HT-29 (cell line): ENCODE data around the gene HERC4. TPM values are rescaled to one million over a fixed set of nuclear protein-coding genes. Genes with fewer than 3 reads are reported as not detected.
"Not testable (repeated sequence)": the region's sequence is repeated elsewhere in the genome, so short reads cannot be mapped to it uniquely, and the experiment has no call there.

ENCODE experiments used
- DNase-seq: peaks from one replicate; pipeline ENCODE4 v3.0.0-alpha.2; 2015; ENCODE audit warnings: low spot score
- total RNA-seq: library from RNA; depleted of rRNA; stranded (reverse); fragments of >200 nt; shearing (Covaris generic); gene quantifications from 2 replicates; pipeline ENCODE4 v1.2.3, GENCODE V29; 2014

HERC4 gene
- total RNA-seq, 1 experiment from 2014 or later, result 19.4 TPM

- no peak for DNase-seq
These were observed 105.2 kb downstream of the HERC4 start for GRCh38 chr10:67969875-67970274.

GRCh38 chr10:67966035-67966434 lies 109.0 kb downstream of the HERC4 start:
- DNase-seq, result not testable (repeated sequence)

- no peak for DNase-seq
These were observed 109.6 kb downstream of the HERC4 start for GRCh38 chr10:67965456-67965855.

GRCh38 chr10:67959839-67960476 lies 115.1 kb downstream of the HERC4 start:
- DNase-seq, result no peak

GRCh38 chr10:67955614-67956013 lies 119.5 kb downstream of the HERC4 start:
- no peak for DNase-seq

GRCh38 chr10:67943917-67944316 lies 131.2 kb downstream of the HERC4 start:
- no peak for DNase-seq

- DNase-seq, result no peak
These were observed 138.7 kb downstream of the HERC4 start for GRCh38 chr10:67936416-67936815.

GRCh38 chr10:67935223-67935622 lies 139.9 kb downstream of the HERC4 start:
- no peak for DNase-seq

GRCh38 chr10:67934336-67934735 lies 140.7 kb downstream of the HERC4 start:
- no peak for DNase-seq

- DNase-seq, result no peak
These were observed 141.9 kb downstream of the HERC4 start for GRCh38 chr10:67933199-67933598.

- DNase-seq, result no peak
These were observed 148.1 kb downstream of the HERC4 start for GRCh38 chr10:67926951-67927350.

- no peak for DNase-seq
These were observed 149.6 kb downstream of the HERC4 start for GRCh38 chr10:67925449-67926005.

GRCh38 chr10:67924136-67924535 lies 150.9 kb downstream of the HERC4 start:
- no peak for DNase-seq

GRCh38 chr10:67923551-67923950 lies 151.5 kb downstream of the HERC4 start:
- DNase-seq, result no peak

GRCh38 chr10:67921065-67921464 lies 154.0 kb downstream of the HERC4 start:
- no peak for DNase-seq

GRCh38 chr10:67917679-67918078 lies 157.4 kb downstream of the HERC4 start:
- DNase-seq, result no peak

- DNase-seq, result no peak
These were observed 157.9 kb downstream of the HERC4 start for GRCh38 chr10:67917169-67917568.

- no peak for DNase-seq
These were observed 160.2 kb downstream of the HERC4 start for GRCh38 chr10:67914777-67915340.

- no peak for DNase-seq
These were observed 162.6 kb downstream of the HERC4 start for GRCh38 chr10:67912331-67912946.

GRCh38 chr10:67903581-67903980 lies 171.5 kb downstream of the HERC4 start:
- no peak for DNase-seq

GRCh38 chr10:67893637-67894036 lies 181.4 kb downstream of the HERC4 start:
- DNase-seq, result no peak

GRCh38 chr10:67884842-67885670 lies 190.0 kb downstream of the HERC4 start:
- peak; percentile 66 for DNase-seq
